ENCODE data around the gene TCF7L1.

DNA sequence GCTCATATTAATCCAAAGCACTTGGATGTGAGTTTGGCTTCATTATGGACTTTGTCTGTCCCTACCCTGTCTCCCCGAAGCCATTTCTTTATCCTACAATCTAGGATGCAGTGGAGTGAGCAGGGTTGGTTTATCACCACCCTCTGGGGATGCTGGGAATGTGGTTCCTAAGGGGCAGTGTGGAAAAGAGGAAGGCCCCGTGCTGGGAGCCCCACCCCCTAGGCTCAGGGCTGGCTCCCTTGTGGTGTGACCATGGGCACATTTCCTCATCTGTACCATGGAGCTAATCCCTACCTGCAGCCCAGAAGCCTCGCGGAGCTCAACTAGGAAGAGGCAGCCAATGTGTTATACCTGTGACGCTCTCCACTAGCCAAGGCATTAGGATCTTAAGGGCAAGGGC, 102.1 kb downstream of the TCF7L1 start:
- TF ChIP-seq CTCF (IDR thresholded peaks at IDR 0.05; ENCODE audit: insufficient read depth, low read length) (no peak), POLR2AphosphoS5 (IDR thresholded peaks at IDR 0.05; ENCODE audit: low read depth) (no peak), REST (IDR thresholded peaks at IDR 0.05; ENCODE audit: insufficient replicate concordance, low read depth) (no peak), SPI1 (IDR thresholded peaks at IDR 0.05; ENCODE audit: borderline replicate concordance, low read depth) (no peak)

Data from HL-60 (cell line).